ENCODE measurements around the gene RER1.

The RER1 gene

GRCh38 chr1:2404890-2405511 lies 13.4 kb downstream of the RER1 start:
- TF ChIP-seq CTCF (conservative IDR thresholded peaks at IDR 0.05; ENCODE audit: low read depth, low read length) = no peak
- no peak overlapping the region for H3K4me3 ChIP-seq (ENCODE audit: low read depth, low read length)
- peak; percentile 21 for DNase-seq (ENCODE audit: low read depth)

GRCh38 chr1:2405588-2406295 lies 14.1 kb downstream of the RER1 start:
- TF ChIP-seq CTCF (conservative IDR thresholded peaks at IDR 0.05; ENCODE audit: low read depth, low read length) = no peak
- DNase-seq (ENCODE audit: low read depth) = peak; percentile 34
- no peak overlapping the region for H3K4me3 ChIP-seq (ENCODE audit: low read depth, low read length)

GRCh38 chr1:2406451-2407041 lies 14.9 kb downstream of the RER1 start:
- TF ChIP-seq CTCF (conservative IDR thresholded peaks at IDR 0.05; ENCODE audit: low read depth, low read length) = peak; percentile 26
- no peak for DNase-seq (ENCODE audit: low read depth)
- no peak overlapping the region for H3K4me3 ChIP-seq (ENCODE audit: low read depth, low read length)

GRCh38 chr1:2407166-2407990 lies 15.7 kb downstream of the RER1 start:
- H3K4me3 ChIP-seq (ENCODE audit: low read depth, low read length) = no peak overlapping the region
- DNase-seq (ENCODE audit: low read depth) = no peak
- no peak for TF ChIP-seq CTCF (conservative IDR thresholded peaks at IDR 0.05; ENCODE audit: low read depth, low read length)

- TF ChIP-seq CTCF (conservative IDR thresholded peaks at IDR 0.05; ENCODE audit: low read depth, low read length) = no peak
- DNase-seq (ENCODE audit: low read depth) = no peak
- H3K4me3 ChIP-seq (ENCODE audit: low read depth, low read length) = no peak overlapping the region
These were observed 16.3 kb downstream of the RER1 start for GRCh38 chr1:2407991-2408275.

- DNase-seq (ENCODE audit: low read depth) = no peak
- no peak for TF ChIP-seq CTCF (conservative IDR thresholded peaks at IDR 0.05; ENCODE audit: low read depth, low read length)
These were observed 16.8 kb downstream of the RER1 start for GRCh38 chr1:2408456-2408855.

More at GRCh38 chr1:2408456-2408855, 16.8 kb downstream of the RER1 start:
- H3K4me3 ChIP-seq (ENCODE audit: low read depth, low read length) = no peak overlapping the region
